Medulla oblongata (tissue), 1 donor: Measurements from ENCODE around the gene GRIK4.

Source experiments
- DNase-seq: peaks from one replicate; pipeline ENCODE4 v3.0.0-alpha.2; 2015; ENCODE audit errors: extremely low spot score

The GRIK4 gene

GRCh38 chr11:120834686-120835210 lies 323.2 kb downstream of the GRIK4 start:
- no peak for DNase-seq

- DNase-seq = no peak
Observed at GRCh38 chr11:120835601-120836228, 324.2 kb downstream of the GRIK4 start.

GRCh38 chr11:120837696-120838095 lies 326.1 kb downstream of the GRIK4 start:
- DNase-seq = no peak

- DNase-seq = no peak
Observed at GRCh38 chr11:120839201-120839600, 327.7 kb downstream of the GRIK4 start.

- no peak for DNase-seq
Observed at GRCh38 chr11:120839846-120840402, 328.4 kb downstream of the GRIK4 start.

GRCh38 chr11:120840661-120841060 lies 329.1 kb downstream of the GRIK4 start:
- DNase-seq = no peak

- DNase-seq = no peak
Observed at GRCh38 chr11:120841074-120841473, 329.5 kb downstream of the GRIK4 start.

- DNase-seq = no peak
Observed at GRCh38 chr11:120842195-120842594, 330.6 kb downstream of the GRIK4 start.

GRCh38 chr11:120853435-120853834 lies 341.9 kb downstream of the GRIK4 start:
- no peak for DNase-seq

GRCh38 chr11:120854988-120855387 lies 343.4 kb downstream of the GRIK4 start:
- DNase-seq = no peak

- no peak for DNase-seq
Observed at GRCh38 chr11:120857508-120857907, 346.0 kb downstream of the GRIK4 start.

- no peak for DNase-seq
Observed at GRCh38 chr11:120858740-120859139, 347.2 kb downstream of the GRIK4 start.

- DNase-seq = no peak
Observed at GRCh38 chr11:120859552-120860295, 348.2 kb downstream of the GRIK4 start.

GRCh38 chr11:120863359-120863758 lies 351.8 kb downstream of the GRIK4 start:
- no peak for DNase-seq

- DNase-seq = no peak
Observed at GRCh38 chr11:120867024-120867423, 355.5 kb downstream of the GRIK4 start.

- no peak for DNase-seq
Observed at GRCh38 chr11:120867531-120867930, 356.0 kb downstream of the GRIK4 start.

- no peak for DNase-seq
Observed at GRCh38 chr11:120867988-120868387, 356.4 kb downstream of the GRIK4 start.

- DNase-seq = no peak
Observed at GRCh38 chr11:120869097-120869496, 357.5 kb downstream of the GRIK4 start.

- DNase-seq = no peak
Observed at GRCh38 chr11:120869516-120870011, 358.0 kb downstream of the GRIK4 start.

GRCh38 chr11:120871194-120871593 lies 359.6 kb downstream of the GRIK4 start:
- DNase-seq = no peak

- no peak for DNase-seq
Observed at GRCh38 chr11:120871924-120872323, 360.4 kb downstream of the GRIK4 start.

GRCh38 chr11:120873966-120874735 lies 362.6 kb downstream of the GRIK4 start:
- DNase-seq = no peak
